Right lobe of liver (tissue), 6 donors: ENCODE data around the gene RNF26. TPM values are rescaled to one million over a fixed set of nuclear protein-coding genes. Genes with fewer than 3 reads are reported as not detected.
A peak's percentile ranks its signal among the peaks of the same experiment; 100 is the strongest.

ENCODE experiments used
- ATAC-seq, 4 donors: fragments of 200-7000 bp; cut with Tn5 transposase; one replicate each; pipeline ENCODE4 v1.9.1; 2020; ENCODE audit warnings: mild to moderate bottlenecking in 4 of 4, moderate library complexity in 4 of 4
- DNase-seq, 3 donors: peaks; one replicate each; pipeline ENCODE4 v3.0.0-alpha.2; 2020
- H3K27ac ChIP-seq, 3 donors: fragments of 200-600 bp; one replicate each; pipeline ENCODE4 v1.8.0; 2022
- H3K27me3 ChIP-seq, 2 donors: fragments of 200-600 bp; one replicate each; pipeline ENCODE4 v1.8.0; 2022
- H3K36me3 ChIP-seq, 4 donors: fragments of 200-600 bp; sonication (generic) in 1 of 4; one replicate each; pipeline versions ENCODE4 v1.5.1 to v1.8.0; 2017 to 2022; ENCODE audit warnings: control low read depth in 1 of 4
- H3K4me1 ChIP-seq, 4 donors: fragments of 200-600 bp; sonication (generic) in 1 of 4; one replicate each; pipeline versions ENCODE4 v1.5.1 to v1.8.0; 2017 to 2022; ENCODE audit warnings: control low read depth in 1 of 4
- H3K4me3 ChIP-seq, 3 donors: fragments of 200-600 bp; one replicate each; pipeline ENCODE4 v1.8.0; 2022
- H3K9me3 ChIP-seq, 4 donors: fragments of 200-600 bp; sonication (generic) in 1 of 4; one replicate each; pipeline versions ENCODE4 v1.5.1 to v1.8.0; 2017 to 2022; ENCODE audit warnings: control low read depth in 1 of 4
- CTCF ChIP-seq, 4 donors: fragments of 200-600 bp in 3 of 4; fragments of 450-650 bp in 1 of 4; IDR thresholded peaks; one replicate each; pipeline versions ENCODE4 v1.5.1 to v1.8.0; 2016 to 2022; ENCODE audit warnings: antibody characterized with exemption in 4 of 4, mild to moderate bottlenecking in 2 of 4
- POLR2A ChIP-seq: fragments of 450-650 bp; IDR thresholded peaks from one replicate; pipeline ENCODE4 v1.6.1; 2017; ENCODE audit warnings: antibody characterized with exemption, mild to moderate bottlenecking
- WGBS: methylation state at CpG from one replicate; pipeline ENCODE4 v1.1.6; 2018; ENCODE audit warnings: low coverage, low lambda C conversion rate; ENCODE audit not compliant: insufficient coverage; ENCODE audit errors: missing lambda C conversion rate; 5-methylcytosine and 5-hydroxymethylcytosine counted together
- intact Hi-C, 2 donors: fragments of 100-400 bp; cut with DNase I; formaldehyde crosslinking; loops; one replicate each; pipeline versions ENCODE4 v1.11.2 to v1.14.1; 2022
- total RNA-seq, 6 experiments: library from RNA; depleted of rRNA in 2 of 6; stranded (reverse); fragments of >200 nt in 2 of 6; fragmentation: NEBNext Ultra II Directional in 3 of 6; extraction: Animal tissue kit (Norgen Biotek cat#: 25700) in 3 of 6; gene quantifications; one replicate each; pipeline versions ENCODE4 v1.1.0 to v1.2.4, GENCODE V29; 2016 to 2023
- donor health status: DM: no; HTN: yes; CAD: no.
- donor health status: DM: no; HTN: no; CAD: no.
- donor health status: DM: no; HTN: no; CAD: no.
- donor health status: DM: no; HTN: yes; CAD: no.
- donor health status: DM: no; HTN: yes; CAD: no.

RNF26 gene
- total RNA-seq, 6 experiments from 2014 or later = 12.9 to 18.1 (median 15.1) TPM

DNA sequence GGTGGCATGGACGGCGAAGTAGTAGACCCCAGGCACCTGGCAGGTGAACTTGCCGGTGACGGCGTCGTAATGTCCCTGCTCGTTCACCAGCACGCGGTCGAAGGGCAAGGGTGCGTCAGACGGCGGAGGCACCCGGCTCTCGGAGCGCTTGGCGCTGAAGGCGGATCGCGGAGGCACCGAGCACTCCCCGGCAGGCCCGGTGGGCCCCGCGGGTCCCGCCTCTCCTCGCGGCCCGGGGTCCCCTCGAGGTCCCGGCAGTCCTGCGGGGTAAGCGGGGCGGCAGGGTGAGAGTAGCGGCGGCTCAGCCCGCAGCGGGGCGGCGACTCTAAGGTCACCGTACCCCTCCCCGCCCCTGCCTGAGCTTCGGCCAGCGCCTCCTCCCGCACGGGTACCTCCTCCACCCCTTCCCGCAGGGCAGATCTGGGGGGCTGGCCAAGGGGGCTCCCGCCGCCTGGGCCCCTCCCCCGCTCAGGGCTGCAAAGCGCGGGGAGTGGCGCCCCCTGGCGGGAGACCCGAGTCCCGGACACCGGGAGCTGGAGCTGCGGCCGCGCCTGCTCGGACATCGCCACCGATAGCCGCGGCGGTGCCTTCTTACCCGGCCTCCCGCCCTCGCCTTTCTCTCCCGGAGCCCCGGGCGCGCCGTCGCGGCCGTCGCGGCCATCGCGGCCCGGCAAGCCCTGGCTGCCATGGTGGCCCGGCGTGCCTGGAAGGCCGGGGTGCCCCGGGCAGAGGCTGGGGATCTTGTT lies 5.4 kb downstream of the RNF26 start:
- Histone ChIP-seq H3K9me3 (no peaks in the 10 kb centered on the region), H3K4me1 (peaks cover 0 to 28% (median 12%) of the 10 kb centered on the region in 4 donors), H3K4me3 (peak overlapping the region; percentile 45 to 51 (median 49)), H3K36me3 (no peaks in the 10 kb centered on the region), H3K27ac (peak overlapping the region; percentile 70 to 89 (median 76)), H3K27me3 (no peaks in the 10 kb centered on the region)
- DNase-seq = peak; percentile 74 to 82 (median 81)
- WGBS = 5% methylated on average over 16 of the region's 86 CpGs
- intact Hi-C loops = no loop called here
- TF ChIP-seq POLR2A = no peak
- TF ChIP-seq CTCF (IDR thresholded peaks at IDR 0.05) = peak; percentile 75 to 91 (median 84)
- peak; percentile 51 to 59 (median 56) for ATAC-seq

- Histone ChIP-seq H3K27me3 (no peaks in the 10 kb centered on the region), H3K9me3 (no peaks in the 10 kb centered on the region), H3K4me3 (peak within 1 kb of the TSS; percentile 45 to 51 (median 49)), H3K36me3 (no peaks in the 10 kb centered on the region), H3K27ac (peak within 1 kb of the TSS; percentile 70 to 89 (median 76)), H3K4me1 (peaks cover 0 to 22% (median 9%) of the 10 kb centered on the region in 4 donors)
- TF ChIP-seq POLR2A (no peak), CTCF (IDR thresholded peaks at IDR 0.05) (no peak)
- DNase-seq (peak in 2 of 3 donors; percentile 75 to 77), ATAC-seq (peak; percentile 19 to 44 (median 29))
- intact Hi-C loops = no loop called here
- WGBS = 19% methylated on average over 17 of the region's 53 CpGs
These were observed 6.3 kb downstream of the RNF26 start, which contains the start of gene C1QTNF5 for GRCh38 chr11:119340335-119341221. Gene C1QTNF5, minus strand, starts transcription at chr11:119340883. Its CDS starts 486 bp downstream, at chr11:119340397.

GRCh38 chr11:119341222-119342022 lies 7.1 kb downstream of the RNF26 start:
- Histone ChIP-seq H3K27me3 (no peaks in the 10 kb centered on the region), H3K4me1 (peaks cover 0 to 18% (median 7%) of the 10 kb centered on the region in 4 donors), H3K36me3 (no peaks in the 10 kb centered on the region), H3K27ac (peak overlapping the region; percentile 70 to 89 (median 76)), H3K9me3 (no peaks in the 10 kb centered on the region), H3K4me3 (no peak overlapping the region)
- TF ChIP-seq CTCF (IDR thresholded peaks at IDR 0.05) = no peak
- no peak for TF ChIP-seq POLR2A
- ATAC-seq (peak in 1 of 4 donors; percentile 3), DNase-seq (peak in 1 of 3 donors; percentile 43)
- WGBS = 45% methylated on average over 7 of the region's 16 CpGs
- intact Hi-C loops = no loop called here

- ATAC-seq (no peak), DNase-seq (peak in 1 of 3 donors; percentile 40)
- no peaks in the 10 kb centered on the region for H3K27me3 ChIP-seq
- WGBS = 75% methylated on average over 1 of the region's 7 CpGs
- intact Hi-C loops = no loop called here
- peaks cover 0 to 18% (median 7%) of the 10 kb centered on the region in 4 donors for H3K4me1 ChIP-seq
- no peaks in the 10 kb centered on the region for H3K9me3 ChIP-seq
- no peak overlapping the region for H3K27ac ChIP-seq
- H3K4me3 ChIP-seq = no peak overlapping the region
- no peaks in the 10 kb centered on the region for H3K36me3 ChIP-seq
- TF ChIP-seq CTCF (IDR thresholded peaks at IDR 0.05) = no peak
These were observed 7.6 kb downstream of the RNF26 start for GRCh38 chr11:119342023-119342300.
